ENCODE data around the gene KDM3B. TPM values are rescaled to one million over a fixed set of nuclear protein-coding genes. Genes with fewer than 3 reads are reported as not detected.

KDM3B gene
- total and polyA plus RNA-seq, 2 of the 8 experiments (the other 6 are each of a cell fraction or from before 2014, with no cell fraction given) = 27.1 to 78.1 TPM

- TF ChIP-seq CHD7 (IDR thresholded peaks at IDR 0.05; ENCODE audit: insufficient replicate concordance, low read length) (no peak), POLR2AphosphoS5 (IDR thresholded peaks at IDR 0.05; ENCODE audit: low read depth, low read length) (no peak), SUZ12 (IDR thresholded peaks at IDR 0.05; ENCODE audit: low read length) (no peak), ATF2 (IDR thresholded peaks at IDR 0.05; ENCODE audit: low read length) (no peak), ASH2L (IDR thresholded peaks at IDR 0.05; ENCODE audit: low read length) (no peak), BACH1 (IDR thresholded peaks at IDR 0.05; ENCODE audit: low read length) (no peak), KDM1A (IDR thresholded peaks at IDR 0.05; ENCODE audit: borderline replicate concordance, low read length) (no peak)
Measured at GRCh38 chr5:138370537-138370936, 18.1 kb downstream of the KDM3B start (continued).

Measured in H1 (cell line).